Activated T-cell treated with anti-CD3 and anti-CD28 coated beads, Interleukin-2, amount 50 U/mL, for 72 hours (primary cell): ENCODE measurements around the gene PRDM8. TPM values are rescaled to one million over a fixed set of nuclear protein-coding genes. Genes with fewer than 3 reads are reported as not detected.
A peak's percentile ranks its signal among the peaks of the same experiment; 100 is the strongest.
"Not testable (repeated sequence)": the region's sequence is repeated elsewhere in the genome, so short reads cannot be mapped to it uniquely, and the experiment has no call there.

ENCODE experiments used
- ATAC-seq, 2 donors: fragments of 150-1000 bp; cut with Tn5 transposase; replicated peaks in 1 of 2; 2 replicates each; pipeline ENCODE4 v1.10.0; 2021; ENCODE audit warnings: moderate library complexity in 2 of 2, mild to moderate bottlenecking in 1 of 2
- DNase-seq, 2 donors: peaks; one replicate each; pipeline ENCODE4 v3.0.0; 2021 to 2022; ENCODE audit warnings: mixed read lengths in 1 of 2
- H3K27ac Mint-ChIP-seq: one replicate; pipeline ENCODE4 v1.8.0; 2022; ENCODE audit warnings: mild to moderate bottlenecking, moderate library complexity, mixed read lengths
- H3K27me3 Mint-ChIP-seq: one replicate; pipeline ENCODE4 v1.8.0; 2022; ENCODE audit warnings: low read depth, mixed read lengths
- H3K36me3 Mint-ChIP-seq, 2 donors: one replicate each; pipeline ENCODE4 v1.8.0; 2022; ENCODE audit warnings: mixed read lengths in 2 of 2, mild to moderate bottlenecking in 1 of 2; ENCODE audit not compliant: insufficient read depth in 2 of 2
- H3K4me1 Mint-ChIP-seq: one replicate; pipeline ENCODE4 v1.8.0; 2022; ENCODE audit warnings: low read depth, mixed read lengths
- H3K4me3 Mint-ChIP-seq, 2 donors: one replicate each; pipeline ENCODE4 v1.8.0; 2022; ENCODE audit warnings: mild to moderate bottlenecking in 2 of 2, mixed read lengths in 2 of 2, moderate library complexity in 2 of 2
- H3K9me3 Mint-ChIP-seq, 2 donors: one replicate each; pipeline ENCODE4 v1.8.0; 2022; ENCODE audit warnings: mixed read lengths in 2 of 2
- total RNA-seq, 2 donors: library from RNA; stranded (reverse); gene quantifications; one replicate each; pipeline ENCODE4 v1.2.3, GENCODE V29; 2022

The PRDM8 gene
- total RNA-seq, 2 donors from 2014 or later, result 1.8 to 3.3 TPM

- Mint-ChIP-seq H3K4me1 (peaks cover 44% of the 10 kb centered on the region), H3K27ac (peak overlapping the region; percentile 76), H3K9me3 (no peaks in the 10 kb centered on the region), H3K4me3 (peak overlapping the region; percentile 71 to 82), H3K27me3 (peaks cover 10% of the 10 kb centered on the region), H3K36me3 (peaks cover under 1 to 7% of the 10 kb centered on the region in 2 donors)
- ATAC-seq (peak; percentile 49 to 56), DNase-seq (peak in 1 of 2 donors; percentile 17)
These were observed 25.1 kb upstream of the PRDM8 start for GRCh38 chr4:80172203-80172602.

DNA sequence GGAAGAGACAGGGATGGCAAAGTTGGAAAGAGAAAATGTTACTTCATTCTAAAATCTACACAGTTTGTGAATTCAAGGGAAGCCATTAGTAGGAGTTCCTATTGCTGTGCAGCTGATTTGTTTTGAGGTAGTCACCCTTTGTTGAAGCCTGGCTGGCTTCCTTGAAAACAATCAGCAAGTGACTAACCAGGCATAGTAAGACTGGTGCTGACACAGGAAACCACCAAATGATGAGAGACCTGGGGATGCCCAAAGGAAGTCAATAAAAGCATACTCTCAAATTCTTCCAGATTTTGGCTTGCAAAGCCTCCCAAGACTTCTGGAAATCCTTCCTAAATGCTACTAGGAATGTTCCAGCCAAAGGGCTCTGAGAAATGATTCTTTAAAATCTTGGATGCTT lies 23.9 kb upstream of the PRDM8 start:
- Mint-ChIP-seq H3K27ac (peak overlapping the region; percentile 76), H3K9me3 (no peaks in the 10 kb centered on the region), H3K27me3 (peaks cover 10% of the 10 kb centered on the region), H3K4me3 (peak overlapping the region; percentile 71 to 82), H3K36me3 (peaks cover 5 to 10% of the 10 kb centered on the region in 2 donors), H3K4me1 (peaks cover 44% of the 10 kb centered on the region)
- peak; percentile 61 to 65 for DNase-seq
- peak; percentile 88 to 95 for ATAC-seq

DNA sequence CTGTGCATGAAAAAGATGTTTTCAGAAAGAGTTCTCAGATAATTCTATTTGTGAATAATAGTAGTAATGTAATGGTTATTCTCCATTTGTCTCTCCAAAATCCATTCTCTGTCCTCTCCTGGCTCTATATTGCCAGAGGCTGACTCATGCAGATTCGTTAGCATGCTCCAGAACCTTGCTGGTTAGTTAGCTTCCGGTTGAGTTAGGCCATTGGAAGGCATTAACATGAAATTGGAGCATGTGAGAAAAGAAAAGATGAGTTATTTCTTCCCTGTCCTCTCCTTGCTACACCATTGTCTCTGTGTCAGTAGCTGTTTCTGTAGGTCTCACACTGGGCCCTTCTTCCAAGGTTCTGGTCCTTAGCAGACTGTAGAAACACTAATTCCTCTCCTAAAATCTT lies 23.5 kb upstream of the PRDM8 start:
- ATAC-seq, result peak in 1 of 2 donors; percentile 4
- Mint-ChIP-seq H3K36me3 (peaks cover 7 to 10% of the 10 kb centered on the region in 2 donors), H3K4me3 (peak overlapping the region in 1 of 2 donors; percentile 15), H3K27me3 (peaks cover 10% of the 10 kb centered on the region), H3K4me1 (peaks cover 44% of the 10 kb centered on the region), H3K27ac (no peak overlapping the region), H3K9me3 (no peaks in the 10 kb centered on the region)
- no peak for DNase-seq

DNA sequence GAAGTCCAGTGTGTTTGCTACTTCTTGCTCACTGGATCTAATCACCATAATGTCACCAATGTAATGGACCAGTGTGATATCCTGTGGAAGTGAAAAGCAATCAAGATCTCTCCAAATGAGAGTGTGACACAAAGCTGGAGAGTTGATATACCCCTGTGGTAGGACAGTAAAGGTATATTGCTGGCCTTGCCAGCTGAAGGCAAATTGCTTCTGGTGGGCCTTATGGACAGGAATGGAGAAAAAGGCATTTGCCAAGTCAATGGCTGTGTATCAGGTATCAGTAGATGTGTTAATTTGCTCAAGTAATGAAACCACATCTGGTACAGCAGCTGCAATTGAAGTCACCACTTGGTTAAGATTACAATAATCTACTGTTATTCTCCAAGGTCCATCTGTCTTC lies 19.5 kb upstream of the PRDM8 start:
- DNase-seq, H3K4me3 Mint-ChIP-seq, H3K9me3 Mint-ChIP-seq, H3K27ac Mint-ChIP-seq, ATAC-seq: not testable (repeated sequence)
- peaks cover 16% of the 10 kb centered on the region for H3K27me3 Mint-ChIP-seq
- H3K4me1 Mint-ChIP-seq, result peaks cover 57% of the 10 kb centered on the region
- peaks cover 23 to 24% of the 10 kb centered on the region in 2 donors for H3K36me3 Mint-ChIP-seq

GRCh38 chr4:80178964-80179363 lies 18.3 kb upstream of the PRDM8 start:
- Mint-ChIP-seq H3K4me3 (no peak overlapping the region), H3K36me3 (peaks cover 23 to 24% of the 10 kb centered on the region in 2 donors), H3K9me3 (peaks cover 6 to 7% of the 10 kb centered on the region in 2 donors), H3K27me3 (peaks cover 22% of the 10 kb centered on the region), H3K27ac (no peak overlapping the region), H3K4me1 (peaks cover 51% of the 10 kb centered on the region)
- ATAC-seq (no peak), DNase-seq (no peak)

- peaks cover 45% of the 10 kb centered on the region for H3K4me1 Mint-ChIP-seq
- H3K36me3 Mint-ChIP-seq, result peaks cover 23 to 24% of the 10 kb centered on the region in 2 donors
- ATAC-seq (no peak), DNase-seq (no peak)
- no peak overlapping the region for H3K27ac Mint-ChIP-seq
- no peak overlapping the region for H3K4me3 Mint-ChIP-seq
- peaks cover 6 to 7% of the 10 kb centered on the region in 2 donors for H3K9me3 Mint-ChIP-seq
- peaks cover 20% of the 10 kb centered on the region for H3K27me3 Mint-ChIP-seq
These were observed 17.6 kb upstream of the PRDM8 start for GRCh38 chr4:80179637-80180161.

- Mint-ChIP-seq H3K36me3 (peaks cover 19 to 24% of the 10 kb centered on the region in 2 donors), H3K27ac (peak overlapping the region; percentile 33), H3K4me1 (peaks cover 46% of the 10 kb centered on the region), H3K4me3 (peak overlapping the region in 1 of 2 donors; percentile 46), H3K27me3 (peaks cover 20% of the 10 kb centered on the region), H3K9me3 (peaks cover 6 to 7% of the 10 kb centered on the region in 2 donors)
- peak; percentile 51 to 55 for ATAC-seq
- DNase-seq, result no peak
These were observed 16.6 kb upstream of the PRDM8 start for GRCh38 chr4:80180743-80181142.

GRCh38 chr4:80182237-80182866 lies 15.0 kb upstream of the PRDM8 start:
- peak overlapping the region; percentile 85 to 91 for H3K4me3 Mint-ChIP-seq
- peaks cover 47% of the 10 kb centered on the region for H3K4me1 Mint-ChIP-seq
- H3K36me3 Mint-ChIP-seq, result peaks cover 16 to 23% of the 10 kb centered on the region in 2 donors
- ATAC-seq (peak; percentile 24 to 49), DNase-seq (peak; percentile 29 to 53)
- H3K27ac Mint-ChIP-seq, result peak overlapping the region; percentile 48
- H3K9me3 Mint-ChIP-seq, result peaks cover 6 to 7% of the 10 kb centered on the region in 2 donors
- H3K27me3 Mint-ChIP-seq, result peaks cover 36% of the 10 kb centered on the region

GRCh38 chr4:80183250-80184052 lies 13.9 kb upstream of the PRDM8 start:
- Mint-ChIP-seq H3K9me3 (peaks cover 6 to 7% of the 10 kb centered on the region in 2 donors), H3K36me3 (peaks cover 13 to 19% of the 10 kb centered on the region in 2 donors), H3K27ac (peak overlapping the region; percentile 74), H3K4me3 (peak overlapping the region; percentile 85 to 91), H3K4me1 (peaks cover 47% of the 10 kb centered on the region), H3K27me3 (peaks cover 46% of the 10 kb centered on the region)
- ATAC-seq (peak; percentile 51 to 56), DNase-seq (peak in 1 of 2 donors; percentile 36)

DNA sequence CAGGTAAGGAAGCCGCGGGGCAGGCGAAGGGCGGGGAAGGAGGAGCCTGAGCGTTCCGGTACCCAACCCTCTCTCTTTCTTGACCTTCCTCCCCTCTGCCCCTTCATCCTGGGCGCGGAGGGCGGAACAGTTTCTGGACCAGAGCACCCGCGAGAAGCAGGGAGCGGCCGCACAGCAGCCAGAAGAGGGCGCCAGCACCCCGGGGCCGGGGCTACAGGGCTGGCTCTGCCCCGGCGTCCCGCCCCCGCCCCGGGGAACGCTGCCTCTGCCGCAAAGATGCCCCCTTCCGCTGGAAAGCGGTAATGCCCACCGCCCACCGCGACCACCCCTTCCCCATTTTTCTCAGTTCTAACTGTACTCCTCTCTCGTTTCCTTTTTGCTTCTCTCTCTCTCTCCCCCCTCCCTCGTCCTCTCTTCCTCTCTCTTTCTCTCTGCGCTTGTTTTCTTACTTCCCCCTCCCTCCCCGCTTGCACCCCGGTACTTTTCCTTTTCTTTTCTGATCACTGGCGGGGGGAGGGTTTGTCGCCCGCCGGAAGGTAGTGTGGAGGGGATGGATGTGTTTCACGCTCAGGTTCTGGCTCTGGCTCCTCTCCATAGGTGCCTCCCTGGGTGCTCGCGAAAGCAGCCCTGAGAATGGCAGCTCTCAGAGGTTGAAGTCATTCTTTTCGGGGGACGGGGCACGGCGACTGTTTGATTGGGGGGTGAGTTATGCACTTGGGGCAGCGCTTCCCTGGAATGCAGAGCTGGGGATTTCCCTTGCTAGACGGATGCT lies 13.1 kb upstream of the PRDM8 start:
- peaks cover 3% of the 10 kb centered on the region in 2 donors for H3K9me3 Mint-ChIP-seq
- H3K4me3 Mint-ChIP-seq, result peak overlapping the region; percentile 85 to 91
- H3K36me3 Mint-ChIP-seq, result peaks cover 12 to 13% of the 10 kb centered on the region in 2 donors
- H3K27ac Mint-ChIP-seq, result peak overlapping the region; percentile 80
- H3K4me1 Mint-ChIP-seq, result peaks cover 47% of the 10 kb centered on the region
- peak; percentile 84 to 88 for ATAC-seq
- peaks cover 46% of the 10 kb centered on the region for H3K27me3 Mint-ChIP-seq
- peak; percentile 93 to 97 for DNase-seq

GRCh38 chr4:80184825-80185756 lies 12.2 kb upstream of the PRDM8 start:
- peak in 1 of 2 donors; percentile 29 for DNase-seq

More at GRCh38 chr4:80184825-80185756, 12.2 kb upstream of the PRDM8 start:
- H3K4me3 Mint-ChIP-seq, result peak overlapping the region; percentile 85 to 91
- peaks cover 0 to 3% of the 10 kb centered on the region in 2 donors for H3K9me3 Mint-ChIP-seq
- no peak for ATAC-seq
- H3K27ac Mint-ChIP-seq, result peak overlapping the region; percentile 80
- H3K27me3 Mint-ChIP-seq, result peaks cover 46% of the 10 kb centered on the region
- peaks cover 43% of the 10 kb centered on the region for H3K4me1 Mint-ChIP-seq
- peaks cover 3 to 4% of the 10 kb centered on the region in 2 donors for H3K36me3 Mint-ChIP-seq
